Inflammatory macrophage treated with lipopolysaccharide for 4 hours (primary cell): ENCODE data around the gene TMEM119.
"Not testable (repeated sequence)": the region's sequence is repeated elsewhere in the genome, so short reads cannot be mapped to it uniquely, and the experiment has no call there.

Experiments
- DNase-seq: peaks from one replicate; pipeline ENCODE4 v3.0.0-alpha.2; 2020

The TMEM119 gene

DNA sequence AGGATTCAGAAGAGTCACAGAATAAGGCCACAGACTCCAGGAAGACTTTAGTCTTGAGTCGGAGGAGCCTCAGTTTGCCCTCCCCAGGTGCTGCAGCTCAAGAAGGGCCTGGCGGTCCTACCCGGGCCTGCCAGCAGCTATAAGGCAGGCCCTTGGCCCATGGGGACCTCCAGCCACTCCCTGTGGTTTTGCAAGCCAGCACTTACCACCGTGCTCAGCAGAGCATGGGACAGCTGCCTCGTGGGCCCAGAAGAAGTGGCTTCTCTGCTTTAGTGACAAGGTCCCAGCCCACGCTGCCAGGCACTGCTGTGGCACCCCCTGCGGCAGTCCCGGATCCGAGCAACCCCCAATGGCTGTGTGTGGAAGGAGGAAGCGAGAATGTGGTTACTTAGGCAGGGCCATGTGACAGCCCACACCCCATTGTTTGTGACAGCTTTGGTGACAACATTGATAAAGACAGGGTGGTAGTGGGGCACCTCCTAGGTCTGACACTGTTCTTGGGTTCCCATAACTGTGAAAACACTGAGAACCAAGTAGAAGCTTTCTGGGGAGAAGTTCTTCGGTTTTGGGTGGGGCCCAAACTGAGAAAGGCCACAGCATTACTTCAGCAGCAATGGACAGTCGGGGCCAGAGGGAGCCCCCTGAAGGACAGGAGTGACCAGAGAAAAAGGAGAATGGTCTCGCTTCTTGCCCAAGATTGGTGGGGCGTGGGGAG is 35.8 kb upstream of the TMEM119 start, which contains the start of gene SELPLG:
Gene SELPLG, minus strand, starts transcription at position 361 of the 715 bp plus-strand sequence. CDS start 9,587 bp downstream, outside the sequence.
- DNase-seq, result peak; percentile 99

DNA sequence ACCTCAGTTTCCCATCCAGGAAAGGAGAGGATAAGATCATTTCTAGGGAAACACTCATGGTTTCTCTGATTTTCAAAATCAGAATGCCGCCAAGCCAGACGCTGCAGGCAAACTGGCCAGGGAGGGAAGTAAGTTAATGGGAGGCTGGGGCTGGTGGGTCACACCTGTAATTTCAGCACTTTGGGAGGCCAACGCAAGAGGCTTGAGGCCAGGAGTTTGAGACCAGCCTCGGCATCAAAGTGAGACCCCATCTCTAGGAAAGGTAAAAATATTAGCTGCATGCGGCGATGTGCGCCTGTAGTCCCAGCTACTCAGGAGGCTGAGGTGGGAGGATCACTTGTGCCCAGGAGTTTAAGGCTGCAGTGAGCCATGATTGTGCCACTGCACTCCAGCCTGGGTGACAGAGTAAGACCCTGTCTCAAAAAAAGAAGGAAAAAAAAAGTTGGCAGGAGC is 35.2 kb upstream of the TMEM119 start:
- no peak for DNase-seq

GRCh38 chr12:108631261-108631660 is 33.4 kb upstream of the TMEM119 start:
- DNase-seq, result not testable (repeated sequence)

DNA sequence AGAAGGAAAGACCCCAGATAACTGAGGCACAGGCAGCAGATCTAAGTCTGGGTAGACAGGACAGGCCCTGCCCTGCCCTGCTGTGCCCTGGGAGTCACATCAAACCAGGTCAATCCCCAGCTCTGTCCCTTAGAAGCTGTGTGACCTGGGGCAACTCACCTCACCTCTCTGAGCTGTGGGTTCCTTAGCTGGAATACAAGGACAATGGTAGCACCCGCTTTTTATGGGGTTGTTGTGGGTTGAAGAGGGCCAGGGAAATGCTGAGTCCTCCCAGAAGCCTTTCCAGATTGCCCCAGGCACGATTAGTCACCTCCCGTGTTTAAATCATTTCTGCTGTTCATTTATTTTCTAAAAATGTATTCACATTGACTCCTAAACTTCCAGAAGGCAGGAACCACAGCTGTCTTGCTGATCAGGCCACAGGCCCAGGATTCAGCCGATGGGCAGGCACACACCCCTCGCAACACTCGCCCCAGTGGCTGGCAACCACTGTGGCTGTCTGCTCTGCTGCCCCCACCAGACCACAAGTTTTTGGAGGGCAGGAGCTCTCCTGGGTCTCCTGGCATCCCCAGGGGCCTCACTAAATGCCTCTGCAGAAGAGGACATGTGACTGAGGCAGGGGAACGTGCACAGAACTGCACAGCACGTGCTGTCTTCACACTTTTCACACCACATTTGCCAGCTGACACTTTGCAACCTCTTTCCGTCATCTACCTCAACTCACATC is 32.8 kb upstream of the TMEM119 start:
- DNase-seq, result peak; percentile 43

GRCh38 chr12:108629824-108630476 is 32.1 kb upstream of the TMEM119 start:
- peak; percentile 92 for DNase-seq

DNA sequence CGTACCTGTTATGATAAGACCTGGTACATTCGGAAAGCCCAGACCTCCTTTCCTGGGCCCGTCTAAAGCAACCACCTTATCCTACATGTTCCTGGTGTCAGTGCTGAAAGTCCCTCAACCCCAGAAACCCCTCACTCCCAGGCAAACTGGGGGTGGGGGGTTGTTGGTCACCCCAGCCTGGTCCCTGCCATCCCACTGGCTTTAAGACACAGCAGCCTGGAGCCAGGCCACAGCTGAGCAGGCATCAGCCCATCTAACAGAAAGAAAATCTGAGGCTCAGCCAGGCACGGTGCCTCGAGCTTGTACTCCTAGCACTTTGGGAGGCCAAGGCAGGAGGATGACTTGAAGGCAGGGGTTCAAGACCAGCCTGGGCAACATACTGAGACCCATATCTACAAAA is 31.3 kb upstream of the TMEM119 start:
- DNase-seq, result no peak

GRCh38 chr12:108627134-108627920 is 29.4 kb upstream of the TMEM119 start:
- no peak for DNase-seq

GRCh38 chr12:108625228-108625627 is 27.3 kb upstream of the TMEM119 start:
- no peak for DNase-seq

GRCh38 chr12:108623577-108623976 is 25.7 kb upstream of the TMEM119 start:
- no peak for DNase-seq

GRCh38 chr12:108622921-108623514 is 25.1 kb upstream of the TMEM119 start:
- DNase-seq, result no peak

- peak; percentile 74 for DNase-seq
Measured at GRCh38 chr12:108622421-108622820, 24.5 kb upstream of the TMEM119 start.

- DNase-seq, result no peak
Measured at GRCh38 chr12:108621161-108621560, 23.3 kb upstream of the TMEM119 start.

DNA sequence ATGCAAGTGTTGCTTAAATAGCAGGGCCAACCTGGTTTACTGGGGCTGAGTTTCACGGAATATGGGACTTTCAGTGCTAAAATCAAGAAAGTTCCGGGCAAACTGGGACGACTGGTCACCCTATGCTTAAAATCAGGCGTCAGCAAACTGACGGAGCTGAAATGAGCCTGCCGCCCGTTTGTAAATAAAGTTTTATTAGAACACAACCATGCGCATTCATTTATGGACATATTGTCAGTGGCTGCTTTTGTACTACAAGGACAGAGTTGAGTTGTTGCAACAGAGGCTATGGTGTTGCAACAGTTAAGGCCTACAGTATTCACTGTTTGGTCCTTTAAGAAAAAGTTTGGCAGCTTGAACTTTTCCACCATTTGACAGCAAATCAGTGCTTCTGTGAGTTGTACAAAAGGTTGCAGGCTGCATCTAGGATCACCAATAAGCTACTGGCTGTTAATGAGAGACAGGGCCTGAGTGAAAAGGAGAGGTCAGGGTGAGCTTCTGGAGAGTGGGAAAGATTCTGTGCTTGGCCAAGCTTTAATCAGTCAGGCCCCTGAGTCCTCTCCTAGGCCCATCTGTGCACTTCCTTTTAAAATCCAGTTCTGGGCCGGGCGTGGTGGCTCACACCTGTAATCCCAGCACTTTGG is 22.5 kb upstream of the TMEM119 start:
- DNase-seq, result peak; percentile 79

GRCh38 chr12:108619369-108620160 is 21.7 kb upstream of the TMEM119 start:
- DNase-seq, result no peak

DNA sequence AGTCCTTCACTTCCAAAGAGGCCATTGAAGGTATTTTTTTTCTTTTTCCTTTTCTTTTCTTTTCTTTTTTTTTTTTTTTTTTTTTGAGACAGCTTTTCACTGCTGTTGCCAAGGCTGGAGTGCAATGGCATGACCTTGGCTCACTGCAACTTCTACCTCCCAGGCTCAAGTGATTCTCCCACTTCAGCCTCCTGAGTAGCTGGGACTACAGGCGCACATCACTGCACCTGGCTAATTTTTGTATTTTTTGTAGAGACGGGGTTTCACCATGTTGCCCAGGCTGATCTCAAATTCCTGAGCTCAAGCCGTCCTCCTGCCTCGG is 21.0 kb upstream of the TMEM119 start:
- not testable (repeated sequence) for DNase-seq

GRCh38 chr12:108618079-108618952 is 20.4 kb upstream of the TMEM119 start:
- DNase-seq, result peak; percentile 72

DNA sequence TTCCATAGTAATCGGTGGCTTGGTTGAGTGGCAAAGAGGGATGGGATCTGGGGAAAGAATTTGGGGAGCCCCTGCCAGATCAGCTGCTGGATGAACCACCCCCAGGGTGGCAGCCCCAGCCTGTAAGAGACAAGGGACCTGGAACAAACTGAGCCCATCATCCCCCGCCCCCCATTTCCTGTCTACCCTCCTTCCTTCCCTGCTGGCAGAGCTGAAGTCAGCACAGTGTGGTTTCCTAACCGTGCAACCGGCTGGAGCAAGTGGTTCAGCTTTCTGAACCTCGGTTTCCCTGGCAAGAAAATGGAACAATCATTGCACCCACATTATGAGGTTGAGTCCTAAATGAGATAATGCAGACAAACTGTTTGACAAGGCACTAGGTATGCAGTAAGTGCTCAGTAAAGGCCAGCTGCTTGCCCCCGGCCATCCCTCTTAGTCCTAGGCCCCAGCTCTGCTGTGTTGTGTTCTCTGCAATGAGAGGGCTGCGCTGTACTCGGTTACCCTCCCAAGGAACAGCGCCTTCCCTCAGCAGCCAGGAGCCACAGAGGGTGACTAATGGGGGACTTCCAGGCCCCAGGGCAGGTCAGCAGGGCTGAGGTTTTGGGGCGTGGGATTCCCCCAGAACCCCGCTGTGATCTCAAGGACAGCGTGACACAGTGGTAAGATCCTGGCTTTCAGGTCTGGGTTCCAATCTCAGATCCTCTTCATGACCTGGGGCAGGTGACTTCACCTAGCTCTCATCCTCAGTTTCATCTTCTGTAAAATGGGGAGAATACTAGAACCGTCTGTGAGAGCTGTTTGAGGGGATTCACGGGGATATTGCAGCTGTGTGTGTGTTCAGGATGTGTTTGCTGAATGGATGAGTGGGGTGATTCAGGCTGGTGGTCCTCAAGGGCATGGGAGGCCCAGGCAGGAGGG is 19.3 kb upstream of the TMEM119 start:
- DNase-seq, result peak; percentile 77

GRCh38 chr12:108616359-108616758 is 18.5 kb upstream of the TMEM119 start:
- DNase-seq, result no peak

DNA sequence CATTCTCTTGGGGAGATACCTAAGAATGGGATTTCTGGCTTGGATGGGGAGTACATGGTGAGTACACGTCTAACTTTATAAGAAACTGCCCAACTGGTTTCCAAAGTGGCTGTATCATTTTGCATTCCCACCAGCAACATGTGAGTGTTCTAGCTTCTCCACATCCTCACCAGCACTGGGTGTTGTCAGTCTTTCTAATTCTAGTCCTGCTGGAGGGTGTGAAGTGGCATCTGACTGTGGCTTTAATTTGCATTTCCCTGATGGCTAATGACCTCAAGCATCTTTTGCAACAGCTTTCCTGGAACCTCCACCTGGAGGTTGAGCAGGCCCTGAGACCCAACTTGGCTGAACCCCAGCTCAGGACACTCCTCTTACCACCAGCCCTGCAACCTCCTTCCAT is 18.0 kb upstream of the TMEM119 start:
- no peak for DNase-seq
